ENCODE measurements around the gene SAFB.
"Not testable (repeated sequence)": the region's sequence is repeated elsewhere in the genome, so short reads cannot be mapped to it uniquely, and the experiment has no call there.

Gene SAFB

DNA sequence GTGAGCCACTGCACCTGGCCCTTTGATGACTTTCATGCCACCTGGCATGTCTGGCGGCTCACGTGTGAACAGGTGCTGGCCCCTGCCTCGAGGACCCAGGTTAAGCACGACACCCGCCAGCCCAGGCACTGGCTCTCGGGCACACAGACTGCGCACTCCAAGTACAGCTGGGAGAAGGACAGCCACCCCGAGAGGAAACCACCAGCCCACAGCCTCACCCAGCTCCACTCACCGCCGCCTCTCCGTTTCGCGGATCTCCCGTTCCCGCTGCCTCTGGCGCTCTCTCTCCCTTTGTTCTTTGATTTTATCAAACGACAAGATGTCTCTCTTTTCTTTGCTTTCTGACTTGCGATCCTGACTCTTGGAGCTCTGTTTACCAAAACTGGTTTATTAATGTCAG, 27.8 kb upstream of the SAFB start:
- no peak for DNase-seq (ENCODE audit: low read depth)

DNA sequence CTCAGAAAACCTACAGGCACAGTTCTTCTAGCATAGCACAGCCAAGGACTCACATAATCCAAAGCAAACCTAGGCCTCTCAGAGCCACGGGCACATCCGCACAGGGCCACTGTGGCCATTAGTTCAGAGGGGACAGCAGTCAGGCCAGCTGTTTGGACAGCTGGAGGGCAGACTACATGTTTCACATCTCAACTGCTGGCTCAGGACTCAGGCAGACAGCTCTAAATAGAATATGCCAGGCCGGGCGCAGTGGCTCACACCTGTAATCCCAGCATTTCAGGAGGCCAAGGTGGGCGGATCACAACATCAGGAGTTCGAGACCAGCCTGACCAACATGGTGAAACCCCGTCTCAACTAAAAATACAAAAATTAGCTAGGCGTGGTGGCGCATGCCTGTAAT, 27.1 kb upstream of the SAFB start:
- no peak for DNase-seq (ENCODE audit: low read depth)

DNA sequence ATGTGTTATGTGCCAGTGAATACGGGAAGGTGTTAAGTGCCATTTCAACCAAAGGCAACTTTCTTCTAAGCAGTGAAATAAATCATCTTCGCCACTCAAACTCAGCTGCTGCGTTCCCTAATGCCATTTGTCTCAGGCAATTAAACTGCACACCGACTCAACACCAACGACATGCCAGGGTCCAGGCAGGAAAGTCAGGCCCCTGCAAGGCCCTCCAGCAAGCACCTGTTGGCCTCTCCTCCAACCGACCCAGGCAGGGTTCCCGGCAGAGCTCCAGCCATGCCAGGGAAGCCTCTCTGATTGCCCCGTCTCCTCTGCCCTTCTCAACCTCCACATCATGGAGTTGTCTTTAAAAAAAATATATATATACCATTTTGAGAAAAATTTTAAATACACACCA, 22.1 kb upstream of the SAFB start:
- DNase-seq (ENCODE audit: low read depth) = no peak

DNA sequence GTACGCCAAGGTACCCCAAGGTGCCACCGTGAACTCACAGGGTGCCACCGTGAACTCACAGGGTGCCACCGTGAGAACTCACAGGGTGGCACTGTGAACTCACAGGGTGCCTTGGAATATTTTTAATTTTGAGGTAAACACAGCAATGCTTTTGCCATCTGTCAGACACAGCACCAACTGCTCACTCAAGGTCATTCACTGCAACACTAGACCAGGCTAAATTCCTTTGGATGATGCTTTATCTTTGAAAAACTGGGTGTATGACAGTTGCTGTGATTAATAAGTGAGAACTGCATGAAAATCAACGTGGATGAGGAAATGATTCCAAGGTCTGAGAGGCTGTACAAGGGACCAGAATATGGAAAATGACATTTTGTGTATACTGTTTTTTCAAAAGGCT, 19.3 kb upstream of the SAFB start:
- DNase-seq (ENCODE audit: low read depth) = no peak

DNA sequence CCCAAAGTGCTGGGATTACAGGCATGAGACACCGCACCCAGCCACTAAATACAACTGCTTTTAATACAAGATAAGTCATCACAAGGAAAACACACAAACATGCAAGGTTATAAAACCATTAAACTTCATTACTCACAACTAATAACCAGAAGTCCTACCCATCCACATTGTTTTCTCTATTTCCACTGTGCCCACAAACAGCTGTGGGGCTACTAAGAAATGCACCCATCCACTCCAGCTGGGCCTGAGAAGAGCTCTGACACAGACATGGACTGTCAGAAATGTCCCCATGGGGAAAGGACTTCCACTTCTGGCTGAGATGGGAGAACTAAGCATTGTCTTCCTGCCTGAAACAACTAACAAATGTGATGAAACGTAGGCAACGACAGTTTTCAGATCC, 17.5 kb upstream of the SAFB start:
- DNase-seq (ENCODE audit: low read depth) = no peak

DNA sequence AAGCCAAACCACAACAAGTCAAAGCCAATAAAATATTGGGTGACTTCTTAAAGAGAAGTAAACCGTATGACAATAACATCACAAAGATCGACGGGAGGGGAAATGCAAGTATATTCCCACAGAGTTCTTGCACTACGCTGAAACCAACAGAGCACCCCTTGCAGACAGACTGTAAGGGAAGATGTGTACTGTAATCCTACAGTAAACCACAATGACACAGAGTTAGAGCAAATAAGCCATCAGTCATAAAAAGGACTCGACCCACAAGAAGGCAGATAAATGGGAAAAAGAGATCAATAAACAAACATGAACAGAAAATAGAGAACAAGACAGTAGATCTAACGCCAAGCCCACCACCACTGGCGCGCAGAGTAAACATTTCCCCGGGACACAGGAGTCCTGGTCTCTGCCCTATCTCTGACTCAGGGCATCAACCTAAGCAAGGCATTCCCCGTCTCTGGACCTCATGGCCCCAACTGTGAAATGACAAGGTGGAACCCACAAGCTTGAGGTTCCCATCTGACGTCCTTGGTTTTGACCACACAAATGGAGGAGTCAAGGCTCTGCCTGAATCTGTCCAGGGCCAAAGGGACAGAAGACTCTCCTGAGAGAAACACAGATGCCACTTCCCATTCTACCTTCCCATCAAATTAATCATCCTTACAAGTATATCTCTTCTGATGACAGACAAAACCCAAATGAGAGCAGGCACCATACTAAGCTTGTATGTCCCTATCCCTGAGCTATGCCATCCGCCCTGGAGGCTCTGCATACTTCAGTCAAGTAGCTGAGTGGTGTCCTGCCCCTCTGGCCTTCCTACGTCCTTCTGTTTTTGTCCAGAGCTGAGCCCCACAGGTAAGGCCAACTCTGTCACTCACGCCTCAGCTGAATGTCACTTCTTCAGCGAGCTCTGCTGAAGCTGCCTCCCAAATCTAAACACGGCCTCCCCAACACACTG, 15.3 kb upstream of the SAFB start:
- no peak for DNase-seq (ENCODE audit: low read depth)

DNA sequence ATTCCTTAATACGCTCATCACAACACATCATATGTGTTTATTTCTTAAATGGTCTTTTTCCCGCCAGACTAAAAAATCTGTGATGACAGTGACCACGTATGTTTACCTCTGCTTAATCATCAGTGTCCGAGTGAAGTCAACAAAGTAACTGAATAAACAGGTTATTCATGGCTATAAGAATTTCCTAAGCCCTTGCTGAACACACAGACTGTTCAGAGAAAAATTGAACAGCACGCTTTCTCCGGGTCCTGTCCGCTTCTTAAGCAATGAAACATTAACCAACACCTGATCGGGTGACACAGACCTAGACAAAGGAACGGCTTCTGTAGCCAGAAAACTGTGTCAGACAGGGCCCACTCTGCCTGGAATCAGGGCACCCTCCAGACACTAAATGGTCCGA, 14.6 kb upstream of the SAFB start:
- DNase-seq (ENCODE audit: low read depth) = no peak

DNA sequence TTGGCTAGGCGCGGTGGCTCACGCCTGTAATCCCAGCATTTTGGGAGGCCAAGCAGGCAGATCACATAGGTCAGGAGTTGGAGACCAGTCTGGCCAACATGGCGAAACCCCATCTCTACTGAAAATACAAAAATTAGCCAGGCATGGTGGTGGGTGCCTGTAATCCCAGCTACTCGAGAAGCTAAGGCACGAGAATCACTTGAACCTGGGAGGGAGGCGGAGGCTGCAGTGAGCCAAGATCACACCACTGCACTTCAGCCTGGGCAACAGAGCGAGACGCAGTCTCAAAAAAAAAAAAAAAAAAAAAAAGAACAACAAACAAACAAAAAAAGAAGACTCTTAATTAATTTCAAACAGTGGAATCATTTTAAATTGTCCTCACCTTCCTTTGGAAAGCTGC, 14.1 kb upstream of the SAFB start:
- not testable (repeated sequence) for DNase-seq (ENCODE audit: low read depth)

DNA sequence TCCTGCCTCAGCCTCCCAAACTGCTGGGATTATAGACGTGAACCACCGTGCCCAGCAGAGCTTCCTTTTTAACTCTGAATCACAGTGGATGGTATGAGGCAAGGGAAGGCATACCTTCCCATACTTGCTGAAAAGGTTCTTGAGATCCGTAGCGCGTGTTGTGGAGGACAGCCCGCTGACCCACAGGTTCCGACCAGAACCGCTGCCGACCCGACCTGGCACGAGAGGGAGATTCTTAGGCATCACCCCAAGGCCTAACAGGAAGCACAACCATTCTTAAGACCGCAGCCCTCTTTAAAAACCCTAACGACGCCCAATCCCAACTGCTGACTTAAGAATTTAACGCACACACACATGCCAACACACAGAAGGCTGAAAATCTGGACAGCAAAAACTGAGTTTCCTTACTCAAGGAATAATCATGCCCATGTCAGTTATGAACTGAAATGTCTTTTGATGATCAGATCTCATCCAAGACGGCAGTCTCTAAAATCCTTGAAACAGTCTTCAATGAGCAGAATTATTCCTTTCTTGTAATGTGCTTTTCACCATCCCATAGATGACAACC, 12.9 kb upstream of the SAFB start:
- no peak for DNase-seq (ENCODE audit: low read depth)

DNA sequence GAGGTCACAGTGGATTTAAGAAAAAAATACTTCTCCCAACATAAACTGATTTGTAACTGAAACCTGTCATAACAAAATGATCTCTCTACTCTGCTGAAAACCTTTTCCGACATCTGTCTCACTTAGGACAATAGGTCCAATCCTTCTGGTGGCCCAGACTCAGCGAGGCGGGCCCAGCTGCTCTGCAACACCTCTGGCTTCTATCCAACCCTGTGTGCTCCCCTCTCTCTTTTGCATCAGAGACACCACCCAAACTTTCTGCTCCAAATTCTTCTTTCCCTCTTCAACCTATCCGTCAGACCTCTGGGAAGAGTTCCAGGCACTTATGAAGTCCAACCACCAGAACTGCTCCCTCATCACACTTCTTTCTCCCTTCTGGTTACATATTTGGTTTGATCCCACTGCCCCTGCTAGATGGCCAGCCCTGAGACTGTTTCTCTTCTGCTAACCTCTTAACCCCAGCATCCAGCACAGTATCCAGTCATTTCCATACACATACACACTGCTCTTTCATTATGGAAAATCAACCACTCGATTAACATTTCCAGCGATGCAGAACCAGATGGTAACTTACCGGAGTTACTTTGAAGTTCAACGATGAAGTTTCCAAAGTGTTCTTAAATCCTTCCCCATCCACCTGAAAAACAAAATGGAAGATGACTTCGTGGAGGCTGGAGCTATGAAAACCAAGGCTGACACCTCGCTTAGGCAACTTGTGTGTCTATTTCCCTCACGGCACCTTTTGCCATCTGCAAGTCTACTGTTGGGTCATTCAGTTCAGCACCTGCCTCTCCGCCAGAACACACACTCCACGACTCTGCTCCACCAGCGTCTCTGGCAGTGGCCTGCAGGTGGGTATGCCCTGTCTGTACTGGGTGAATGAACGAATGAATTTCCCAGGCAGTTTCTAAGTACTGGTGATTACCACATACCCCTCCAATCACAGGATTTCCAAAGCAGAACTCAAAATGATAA, 9.7 kb upstream of the SAFB start:
- no peak for DNase-seq (ENCODE audit: low read depth)

DNA sequence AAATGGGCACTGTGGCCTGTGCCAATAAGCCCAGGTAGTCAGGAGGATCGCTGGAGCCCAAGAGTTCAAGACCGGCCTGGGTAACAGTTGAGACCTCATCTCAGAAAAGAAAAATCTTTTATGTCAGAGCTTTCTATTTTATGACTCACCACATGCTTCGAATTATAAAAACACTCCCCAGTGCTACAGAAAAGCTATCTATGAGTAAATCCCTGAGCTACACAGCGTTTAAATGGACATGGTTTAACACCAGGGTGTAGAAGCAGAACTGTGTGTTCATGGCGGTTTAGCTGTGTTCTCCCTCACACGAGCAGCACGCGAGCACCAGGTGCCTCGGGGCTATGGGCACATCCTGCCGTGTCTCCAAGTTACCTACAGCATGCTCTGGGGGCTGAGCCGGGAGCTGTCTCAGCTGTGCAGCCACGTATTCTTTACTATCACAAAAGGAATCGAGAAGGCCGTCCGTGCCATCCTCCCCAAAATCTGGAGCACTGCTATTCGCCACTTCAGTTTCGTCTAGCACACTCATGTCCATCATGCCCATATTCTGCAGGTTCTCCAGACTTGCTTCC, 7.0 kb upstream of the SAFB start:
- no peak for DNase-seq (ENCODE audit: low read depth)

DNA sequence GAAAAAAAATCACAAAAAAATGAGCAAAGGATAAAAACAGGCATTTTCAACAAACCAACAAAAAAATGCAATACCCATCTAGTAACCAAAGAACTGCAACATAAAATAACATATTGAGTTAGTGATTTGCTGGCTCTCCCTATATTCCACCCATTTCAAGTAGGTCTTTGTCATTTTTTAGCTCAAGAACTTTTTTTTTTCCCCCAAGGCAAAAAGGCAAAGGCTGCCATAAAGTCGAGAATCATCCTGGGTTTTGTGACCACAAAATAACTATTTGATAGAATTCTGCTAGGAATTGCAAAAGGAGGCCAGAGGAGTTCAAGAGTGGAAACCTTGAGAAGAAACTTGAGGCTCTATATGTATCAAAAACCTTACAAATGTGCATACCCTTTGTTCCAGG, 5.8 kb upstream of the SAFB start:
- DNase-seq (ENCODE audit: low read depth) = no peak

DNA sequence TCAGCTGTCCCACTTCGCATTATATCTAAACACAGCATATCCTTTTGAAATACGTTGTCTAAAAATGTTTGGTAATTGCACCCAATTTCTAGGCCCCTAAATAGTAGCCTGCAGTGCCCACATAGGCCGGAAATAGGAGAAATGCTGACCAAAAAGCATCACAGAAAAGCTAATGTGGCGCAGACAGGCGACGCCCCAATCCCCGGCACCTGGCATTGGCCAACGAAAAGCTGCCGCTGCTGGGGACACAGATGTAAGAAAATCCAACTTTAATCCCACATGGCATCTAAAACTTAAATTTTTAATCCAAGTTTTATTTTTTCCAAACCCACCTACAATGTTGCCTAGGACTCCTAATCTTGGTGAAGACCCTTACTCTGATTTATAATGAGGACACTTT, 4.3 kb upstream of the SAFB start:
- no peak for DNase-seq (ENCODE audit: low read depth)

DNA sequence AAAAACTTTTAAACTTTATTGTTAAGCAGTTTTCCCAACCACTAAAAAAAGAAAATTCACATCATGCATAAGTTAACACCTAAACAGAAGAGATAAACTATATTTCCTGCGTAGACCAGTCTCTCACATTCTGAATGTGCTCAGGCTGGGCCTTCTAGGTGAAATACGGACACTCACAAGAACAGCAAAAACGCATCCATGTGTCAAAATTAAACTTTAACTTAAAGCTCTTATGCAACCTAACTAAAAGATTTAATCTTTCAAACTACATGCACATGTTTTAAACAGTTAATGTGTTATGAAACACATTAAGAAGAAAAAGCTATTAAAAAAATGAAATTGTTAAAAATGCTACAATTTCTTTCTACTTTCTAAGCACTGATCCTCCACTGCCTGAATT, 2.9 kb upstream of the SAFB start:
- no peak for DNase-seq (ENCODE audit: low read depth)

DNA sequence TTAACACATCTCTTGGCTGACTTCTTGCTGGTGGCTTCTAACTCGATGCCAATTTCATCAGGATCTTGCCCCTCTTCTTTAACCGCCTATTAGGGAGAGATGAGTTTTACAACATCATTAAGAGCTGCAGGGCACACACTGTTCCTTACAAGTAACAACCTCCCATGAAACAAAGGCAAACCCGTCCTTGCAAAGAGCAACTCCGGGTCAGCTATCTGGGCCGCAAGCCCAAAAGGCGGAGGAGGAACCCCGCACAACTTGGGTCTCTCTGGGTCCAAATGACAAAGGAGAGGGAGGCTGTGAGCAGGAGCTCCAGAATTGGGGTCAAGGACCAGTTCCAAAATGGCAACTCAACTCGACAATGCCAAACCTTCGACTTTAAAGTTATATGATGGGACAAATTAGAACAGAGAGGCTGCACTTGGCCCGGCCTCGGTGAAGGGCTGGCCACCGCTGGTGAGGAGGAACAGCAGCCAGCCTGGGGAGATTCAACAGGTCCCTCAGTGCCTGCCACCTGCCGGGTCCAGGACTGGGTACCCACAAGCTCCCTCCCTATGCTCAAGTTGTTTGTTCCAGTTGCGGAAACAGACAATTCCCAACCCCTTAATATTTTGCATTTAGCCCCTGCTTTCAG, 1.5 kb upstream of the SAFB start:
- no peak for DNase-seq (ENCODE audit: low read depth)

DNA sequence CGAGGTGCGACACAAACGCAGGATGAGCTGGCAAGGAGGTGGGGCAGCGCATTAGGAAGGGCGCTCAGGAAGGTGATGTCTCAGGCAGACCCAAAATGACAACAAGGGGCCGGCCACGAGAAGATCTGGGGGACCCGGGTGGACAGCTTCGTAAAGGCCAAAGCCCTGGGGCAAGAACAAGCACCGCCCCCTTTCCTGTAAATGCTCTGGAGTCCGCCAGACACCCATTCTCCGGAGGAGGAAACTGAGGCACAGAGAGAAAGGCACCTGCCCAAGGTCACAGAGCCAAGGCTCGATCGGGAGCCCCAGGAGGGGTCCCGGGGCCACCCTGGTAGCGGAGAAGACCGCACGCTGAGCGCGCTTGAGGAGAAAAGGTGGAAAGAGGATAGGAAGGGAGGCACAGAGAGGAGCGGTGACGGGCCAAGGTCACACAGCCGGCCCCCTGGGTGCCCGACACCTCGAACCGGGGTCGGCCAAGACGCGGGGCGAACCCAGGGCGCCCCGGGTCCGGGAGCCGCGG, 878 bp upstream of the SAFB start:
- DNase-seq (ENCODE audit: low read depth) = no peak

DNA sequence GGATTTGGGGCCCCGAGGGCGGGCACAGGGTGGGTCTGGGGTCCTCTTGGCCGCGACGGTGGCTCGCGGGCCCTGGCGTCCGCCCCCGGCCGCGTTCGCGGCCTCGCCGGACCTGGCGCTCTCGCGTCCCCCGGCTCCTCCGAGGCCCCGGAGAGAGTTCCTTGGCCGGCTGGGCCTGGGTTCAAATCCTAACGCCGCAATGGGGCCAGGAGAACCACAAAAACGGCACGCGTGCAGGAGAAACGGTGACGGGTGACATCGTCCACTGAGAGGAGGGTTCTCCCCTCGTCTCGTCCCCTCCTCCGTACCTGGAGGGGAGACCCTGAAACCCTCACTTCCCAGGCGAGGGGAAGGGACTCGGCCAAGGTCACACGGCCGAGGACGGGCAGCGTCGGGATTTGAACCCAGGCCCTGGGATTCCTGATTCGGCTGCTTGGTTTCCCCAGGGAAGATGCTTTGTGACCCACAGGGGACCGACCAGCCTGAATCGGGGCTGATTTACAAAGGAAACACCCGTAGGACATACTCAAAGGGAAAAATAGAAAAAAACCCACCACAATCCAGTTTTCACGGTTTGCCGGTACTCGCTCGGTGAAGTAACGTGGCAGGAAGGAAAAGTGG, 624 bp downstream of the SAFB start:
- DNase-seq (ENCODE audit: low read depth) = no peak

DNA sequence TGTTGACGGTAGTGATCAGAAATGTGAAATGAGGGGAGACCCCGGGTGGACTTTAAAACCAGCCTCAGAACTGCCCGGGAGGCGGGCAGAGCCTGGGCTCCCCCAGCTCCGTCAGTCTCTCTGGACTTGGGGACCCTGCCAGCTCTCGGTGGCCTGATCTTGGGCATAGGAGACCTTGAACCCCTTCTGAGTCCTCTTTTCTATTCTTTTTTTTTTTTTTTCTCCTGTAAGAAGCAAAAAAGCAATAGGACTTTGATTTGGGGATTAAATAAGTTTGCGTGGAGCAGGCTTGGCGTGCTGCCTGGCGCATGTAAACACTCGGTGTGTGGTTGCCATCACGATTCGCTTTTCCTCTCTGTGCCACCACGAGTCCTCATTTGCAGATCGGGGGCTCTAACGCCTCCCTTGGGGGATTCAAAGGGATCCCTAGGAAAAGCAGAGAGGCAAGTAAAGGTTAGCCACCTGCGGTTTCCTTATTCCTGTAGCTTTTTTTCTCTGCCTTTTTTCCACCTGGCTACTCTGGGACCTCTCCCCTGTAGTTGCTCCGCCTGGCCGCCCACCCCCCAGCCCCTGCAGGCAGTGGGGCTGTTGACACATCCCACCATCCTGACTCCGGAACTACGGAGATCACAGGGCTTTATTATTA, 1.3 kb downstream of the SAFB start:
- DNase-seq (ENCODE audit: low read depth) = no peak

DNA sequence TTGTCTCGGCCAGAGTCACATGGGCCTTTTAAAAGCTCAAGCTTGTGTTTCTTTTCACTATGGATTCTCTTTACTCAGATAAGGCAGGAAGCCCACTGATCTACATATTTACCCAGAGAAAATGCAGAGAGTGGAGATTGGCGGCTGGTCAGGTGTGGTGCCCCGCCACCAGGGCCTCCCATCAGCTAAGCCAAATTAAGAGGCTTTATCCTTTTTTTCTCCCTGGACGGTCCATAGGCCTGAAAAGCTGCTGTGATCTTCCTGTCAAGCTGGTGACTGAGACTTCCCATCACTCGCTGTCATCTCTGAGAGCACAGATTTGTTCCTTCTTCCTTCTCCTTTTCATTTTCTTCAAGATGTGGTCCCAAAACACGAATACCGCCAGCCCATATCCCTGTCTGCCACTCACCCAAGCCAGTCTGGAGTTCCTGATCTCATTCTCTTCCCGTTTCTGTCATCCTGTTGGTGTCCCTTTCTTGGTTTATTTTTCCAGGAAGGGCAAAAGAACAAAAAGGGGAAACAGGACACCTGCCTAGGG, 1.9 kb downstream of the SAFB start:
- no peak for DNase-seq (ENCODE audit: low read depth)

DNA sequence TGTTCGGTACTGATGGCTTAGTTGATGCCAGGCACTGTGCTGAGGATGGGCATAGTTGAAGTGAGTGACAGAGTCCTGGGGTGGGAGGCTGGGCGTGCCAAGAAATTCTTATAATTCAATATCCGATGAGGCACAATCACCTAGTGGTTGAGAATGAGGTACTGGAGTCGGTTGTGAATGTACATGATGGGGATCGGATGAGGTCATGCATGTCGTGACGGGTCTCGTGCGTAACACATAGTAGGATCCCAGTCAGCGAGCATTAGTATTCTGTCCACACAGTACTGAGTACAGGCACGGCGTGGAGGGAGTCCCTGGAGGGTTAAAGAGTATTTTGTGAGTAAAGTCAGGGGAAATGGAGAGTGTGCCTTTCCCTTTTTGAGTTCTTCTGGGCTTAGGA, 2.8 kb downstream of the SAFB start:
- no peak for DNase-seq (ENCODE audit: low read depth)

Measured in stimulated activated CD8-positive, alpha-beta memory T cell treated with anti-CD3 and anti-CD28 coated beads, Interleukin-12 subunit alpha, Interleukin-12 subunit beta, amount 100 ng/mL, for 1 hour (primary cell).